Measurements from ENCODE around the gene GPC6.

Gene GPC6

GRCh38 chr13:94112227-94112626 is 885.6 kb downstream of the GPC6 start:
- TF ChIP-seq EZH2phosphoT487 (conservative IDR thresholded peaks at IDR 0.05; ENCODE audit: low read length): no peak
- TF ChIP-seq CTCF (IDR thresholded peaks at IDR 0.05; ENCODE audit: insufficient read depth, low read length, poor library complexity, severe bottlenecking): no peak
- no peaks in the 10 kb centered on the region for H3K9me3 ChIP-seq (ENCODE audit: insufficient read depth, low read length)
- H3K36me3 ChIP-seq (ENCODE audit: low read length): no peaks in the 10 kb centered on the region
- no peaks in the 10 kb centered on the region for H3K27me3 ChIP-seq (ENCODE audit: low read length)
- H3K4me2 ChIP-seq (ENCODE audit: low read depth, low read length, poor library complexity, severe bottlenecking): no peak overlapping the region
- H3K9me2 ChIP-seq (replicated peaks; ENCODE audit: insufficient read depth, low read length): no peaks in the 10 kb centered on the region
- no peak overlapping the region for H3K27ac ChIP-seq (ENCODE audit: low read depth, low read length)
- no peak overlapping the region for H3K9ac ChIP-seq (ENCODE audit: low read length)
- no peaks in the 10 kb centered on the region for H4K20me1 ChIP-seq (ENCODE audit: low read depth, low read length)
- no peak overlapping the region for H3K4me3 ChIP-seq (ENCODE audit: insufficient read depth, low read length, poor library complexity, severe bottlenecking)
- no peaks in the 10 kb centered on the region for H3F3A ChIP-seq (ENCODE audit: insufficient read depth)
- H2AFZ ChIP-seq (ENCODE audit: low read depth, low read length, severe bottlenecking): no peak overlapping the region
- no peaks in the 10 kb centered on the region for H3K79me2 ChIP-seq (ENCODE audit: insufficient read depth, low read length)

- Histone ChIP-seq H3K9me2 (replicated peaks; ENCODE audit: insufficient read depth, low read length) (no peaks in the 10 kb centered on the region), H3F3A (ENCODE audit: insufficient read depth) (no peaks in the 10 kb centered on the region), H3K9me3 (ENCODE audit: insufficient read depth, low read length) (no peaks in the 10 kb centered on the region), H3K4me3 (ENCODE audit: insufficient read depth, low read length, poor library complexity, severe bottlenecking) (no peak overlapping the region), H3K36me3 (ENCODE audit: low read length) (no peaks in the 10 kb centered on the region), H3K27ac (ENCODE audit: low read depth, low read length) (no peak overlapping the region), H4K20me1 (ENCODE audit: low read depth, low read length) (no peaks in the 10 kb centered on the region), H3K27me3 (ENCODE audit: low read length) (no peaks in the 10 kb centered on the region), H3K4me2 (ENCODE audit: low read depth, low read length, poor library complexity, severe bottlenecking) (no peak overlapping the region), H2AFZ (ENCODE audit: low read depth, low read length, severe bottlenecking) (no peak overlapping the region), H3K9ac (ENCODE audit: low read length) (no peak overlapping the region), H3K79me2 (ENCODE audit: insufficient read depth, low read length) (no peaks in the 10 kb centered on the region)
- no peak for TF ChIP-seq CTCF (IDR thresholded peaks at IDR 0.05; ENCODE audit: insufficient read depth, low read length, poor library complexity, severe bottlenecking)
- TF ChIP-seq EZH2phosphoT487 (conservative IDR thresholded peaks at IDR 0.05; ENCODE audit: low read length): no peak
Measured at GRCh38 chr13:94112731-94113130, 886.1 kb downstream of the GPC6 start.

GRCh38 chr13:94113245-94113644 is 886.6 kb downstream of the GPC6 start:
- Histone ChIP-seq H3K27ac (ENCODE audit: low read depth, low read length) (no peak overlapping the region), H3K9me3 (ENCODE audit: insufficient read depth, low read length) (no peaks in the 10 kb centered on the region), H4K20me1 (ENCODE audit: low read depth, low read length) (no peaks in the 10 kb centered on the region), H3F3A (ENCODE audit: insufficient read depth) (no peaks in the 10 kb centered on the region), H3K4me3 (ENCODE audit: insufficient read depth, low read length, poor library complexity, severe bottlenecking) (no peak overlapping the region), H3K36me3 (ENCODE audit: low read length) (no peaks in the 10 kb centered on the region), H3K9me2 (replicated peaks; ENCODE audit: insufficient read depth, low read length) (no peaks in the 10 kb centered on the region), H2AFZ (ENCODE audit: low read depth, low read length, severe bottlenecking) (no peak overlapping the region), H3K9ac (ENCODE audit: low read length) (no peak overlapping the region), H3K27me3 (ENCODE audit: low read length) (no peaks in the 10 kb centered on the region), H3K4me2 (ENCODE audit: low read depth, low read length, poor library complexity, severe bottlenecking) (no peak overlapping the region), H3K79me2 (ENCODE audit: insufficient read depth, low read length) (no peaks in the 10 kb centered on the region)
- TF ChIP-seq EZH2phosphoT487 (conservative IDR thresholded peaks at IDR 0.05; ENCODE audit: low read length) (no peak), CTCF (IDR thresholded peaks at IDR 0.05; ENCODE audit: insufficient read depth, low read length, poor library complexity, severe bottlenecking) (no peak)
